Measurements from ENCODE around the gene C1QL4. TPM values are rescaled to one million over a fixed set of nuclear protein-coding genes. Genes with fewer than 3 reads are reported as not detected.

Gene C1QL4
- polyA plus RNA-seq, 2 of the 4 experiments (the other 2 are of a cell fraction): 1.5 to 2.8 TPM

DNA sequence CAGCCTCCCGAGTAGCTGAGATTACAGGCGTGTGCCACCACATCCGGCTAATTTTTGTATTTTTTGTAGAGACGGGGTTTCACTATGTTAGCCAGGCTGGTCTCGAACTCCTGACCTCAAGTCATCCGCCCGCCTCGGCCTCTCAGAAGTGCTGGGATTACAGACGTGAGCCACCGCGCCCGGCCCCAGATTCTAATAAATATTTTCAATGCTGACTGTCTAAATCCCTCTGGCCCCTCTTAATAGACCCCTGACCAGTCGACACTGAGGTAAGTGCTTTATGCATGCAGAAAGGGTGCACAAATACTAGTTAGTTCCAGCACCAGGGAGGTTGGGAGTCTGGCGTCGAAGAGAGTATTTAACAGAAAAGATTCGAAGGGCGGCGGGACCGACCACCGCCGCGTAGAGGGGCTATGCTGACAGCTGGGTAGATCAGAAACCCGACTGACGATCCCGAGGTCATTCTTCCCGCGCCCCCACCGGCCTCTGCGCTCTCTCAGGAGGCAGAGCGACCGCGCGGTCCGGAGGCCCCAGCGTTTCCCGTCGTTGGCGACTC is 29.2 kb upstream of the C1QL4 start:
- ATAC-seq: peak; percentile 38 to 50
- FAIRE-seq: no peak
- POLR2A ChIA-PET: interaction anchor here (0.6 to 2.0 kb wide), 22 partner anchors 8 to 409 kb away, joined by 3 to 30 read pairs (median 8); partner anchors contain the start of genes ARF3, KCNH3, MCRS1 and TMBIM6
- H3K4me3 ChIP-seq: peak overlapping the region; percentile 86
- H3K27ac ChIP-seq: peak overlapping the region; percentile 95 to 96
- WGBS (ENCODE audit: missing lambda C conversion rate): 12% methylated on average over 38 of the region's 38 CpGs
- TF ChIP-seq CBX8 (IDR thresholded peaks at IDR 0.05) (no peak), CBX2 (IDR thresholded peaks at IDR 0.05; ENCODE audit: borderline replicate concordance, low read depth) (no peak), BHLHE40 (IDR thresholded peaks at IDR 0.05; ENCODE audit: low read depth, low read length) (no peak), TP53 (CRISPR knock-in tag; IDR thresholded peaks at IDR 0.05) (0 out of 2 replicates have a peak, but pooled peaks have one; percentile 67)
- TF ChIP-seq, protein P1, sequence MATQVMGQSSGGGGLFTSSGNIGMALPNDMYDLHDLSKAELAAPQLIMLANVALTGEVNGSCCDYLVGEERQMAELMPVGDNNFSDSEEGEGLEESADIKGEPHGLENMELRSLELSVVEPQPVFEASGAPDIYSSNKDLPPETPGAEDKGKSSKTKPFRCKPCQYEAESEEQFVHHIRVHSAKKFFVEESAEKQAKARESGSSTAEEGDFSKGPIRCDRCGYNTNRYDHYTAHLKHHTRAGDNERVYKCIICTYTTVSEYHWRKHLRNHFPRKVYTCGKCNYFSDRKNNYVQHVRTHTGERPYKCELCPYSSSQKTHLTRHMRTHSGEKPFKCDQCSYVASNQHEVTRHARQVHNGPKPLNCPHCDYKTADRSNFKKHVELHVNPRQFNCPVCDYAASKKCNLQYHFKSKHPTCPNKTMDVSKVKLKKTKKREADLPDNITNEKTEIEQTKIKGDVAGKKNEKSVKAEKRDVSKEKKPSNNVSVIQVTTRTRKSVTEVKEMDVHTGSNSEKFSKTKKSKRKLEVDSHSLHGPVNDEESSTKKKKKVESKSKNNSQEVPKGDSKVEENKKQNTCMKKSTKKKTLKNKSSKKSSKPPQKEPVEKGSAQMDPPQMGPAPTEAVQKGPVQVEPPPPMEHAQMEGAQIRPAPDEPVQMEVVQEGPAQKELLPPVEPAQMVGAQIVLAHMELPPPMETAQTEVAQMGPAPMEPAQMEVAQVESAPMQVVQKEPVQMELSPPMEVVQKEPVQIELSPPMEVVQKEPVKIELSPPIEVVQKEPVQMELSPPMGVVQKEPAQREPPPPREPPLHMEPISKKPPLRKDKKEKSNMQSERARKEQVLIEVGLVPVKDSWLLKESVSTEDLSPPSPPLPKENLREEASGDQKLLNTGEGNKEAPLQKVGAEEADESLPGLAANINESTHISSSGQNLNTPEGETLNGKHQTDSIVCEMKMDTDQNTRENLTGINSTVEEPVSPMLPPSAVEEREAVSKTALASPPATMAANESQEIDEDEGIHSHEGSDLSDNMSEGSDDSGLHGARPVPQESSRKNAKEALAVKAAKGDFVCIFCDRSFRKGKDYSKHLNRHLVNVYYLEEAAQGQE (IDR thresholded peaks at IDR 0.05): no peak
- TF ChIP-seq, protein P2, sequence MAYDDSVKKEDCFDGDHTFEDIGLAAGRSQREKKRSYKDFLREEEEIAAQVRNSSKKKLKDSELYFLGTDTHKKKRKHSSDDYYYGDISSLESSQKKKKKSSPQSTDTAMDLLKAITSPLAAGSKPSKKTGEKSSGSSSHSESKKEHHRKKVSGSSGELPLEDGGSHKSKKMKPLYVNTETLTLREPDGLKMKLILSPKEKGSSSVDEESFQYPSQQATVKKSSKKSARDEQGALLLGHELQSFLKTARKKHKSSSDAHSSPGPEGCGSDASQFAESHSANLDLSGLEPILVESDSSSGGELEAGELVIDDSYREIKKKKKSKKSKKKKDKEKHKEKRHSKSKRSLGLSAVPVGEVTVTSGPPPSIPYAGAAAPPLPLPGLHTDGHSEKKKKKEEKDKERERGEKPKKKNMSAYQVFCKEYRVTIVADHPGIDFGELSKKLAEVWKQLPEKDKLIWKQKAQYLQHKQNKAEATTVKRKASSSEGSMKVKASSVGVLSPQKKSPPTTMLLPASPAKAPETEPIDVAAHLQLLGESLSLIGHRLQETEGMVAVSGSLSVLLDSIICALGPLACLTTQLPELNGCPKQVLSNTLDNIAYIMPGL (CRISPR knock-in tag; IDR thresholded peaks at IDR 0.05; ENCODE audit: borderline replicate concordance): no peak
- CTCF ChIA-PET: interaction anchor here (0.7 to 14.5 kb wide), 14 partner anchors 9 to 214 kb away, joined by 3 to 484 read pairs (median 6); partner anchors contain the start of gene DNAJC22
- peak overlapping the region; percentile 86 for H3K4me2 ChIP-seq
- H3K4me1 ChIP-seq: peaks cover 36% of the 10 kb centered on the region
- DNase-seq (ENCODE audit: low read depth in 1 of 2, low spot score in 1 of 2): peak in 1 of 2 experiments; percentile 73
- no peaks in the 10 kb centered on the region for H3K9me3 ChIP-seq

DNA sequence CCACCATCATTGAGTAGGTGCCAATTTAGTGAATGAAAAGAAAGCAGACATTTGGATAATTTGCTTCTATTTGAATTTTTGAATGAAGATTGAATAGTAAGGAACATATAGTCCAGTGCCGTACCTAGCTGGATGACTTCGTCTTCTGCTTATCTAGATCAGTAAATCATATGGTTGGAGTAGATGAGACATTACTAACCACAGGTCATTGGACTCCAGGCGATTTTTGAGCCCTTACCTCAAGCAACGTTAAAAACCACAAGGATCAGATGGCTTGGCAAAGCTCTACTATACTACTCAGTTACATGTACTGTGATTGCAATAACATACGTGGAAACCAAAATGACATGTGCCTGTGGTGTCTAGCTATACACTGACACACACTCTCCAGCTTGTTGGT is 28.6 kb upstream of the C1QL4 start:
- no peak for FAIRE-seq
- Histone ChIP-seq H3K27ac (peak overlapping the region; percentile 95 to 96; a peak in 5 of 6 replicates), H3K4me2 (peak overlapping the region; percentile 86), H3K4me3 (peak overlapping the region; percentile 86; the same call in 2 of the 3 replicates), H3K9me3 (no peaks in the 10 kb centered on the region), H3K4me1 (peaks cover 33% of the 10 kb centered on the region)
- TF ChIP-seq EHF (CRISPR knock-in tag; IDR thresholded peaks at IDR 0.05): no peak
- no peak for TF ChIP-seq MAFK (IDR thresholded peaks at IDR 0.05; ENCODE audit: partially characterized antibody)
- no peak for TF ChIP-seq JUNB (IDR thresholded peaks at IDR 0.05)
- TF ChIP-seq, protein P2 (CRISPR knock-in tag; IDR thresholded peaks at IDR 0.05; ENCODE audit: borderline replicate concordance): no peak
- no peak for TF ChIP-seq POLR2AphosphoS2 (conservative IDR thresholded peaks at IDR 0.05; ENCODE audit: low read length)
- TF ChIP-seq CHD4 (IDR thresholded peaks at IDR 0.05; ENCODE audit: borderline replicate concordance): no peak
- TF ChIP-seq, protein P3, sequence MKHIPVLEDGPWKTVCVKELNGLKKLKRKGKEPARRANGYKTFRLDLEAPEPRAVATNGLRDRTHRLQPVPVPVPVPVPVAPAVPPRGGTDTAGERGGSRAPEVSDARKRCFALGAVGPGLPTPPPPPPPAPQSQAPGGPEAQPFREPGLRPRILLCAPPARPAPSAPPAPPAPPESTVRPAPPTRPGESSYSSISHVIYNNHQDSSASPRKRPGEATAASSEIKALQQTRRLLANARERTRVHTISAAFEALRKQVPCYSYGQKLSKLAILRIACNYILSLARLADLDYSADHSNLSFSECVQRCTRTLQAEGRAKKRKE (CRISPR knock-in tag; IDR thresholded peaks at IDR 0.05; ENCODE audit: low read depth): no peak
- TF ChIP-seq CEBPB (IDR thresholded peaks at IDR 0.05): no peak
- TF ChIP-seq RAD21 (conservative IDR thresholded peaks at IDR 0.05 in 1 of 2, IDR thresholded peaks at IDR 0.05 in 1 of 2): no peak
- no peak for TF ChIP-seq CBX2 (IDR thresholded peaks at IDR 0.05; ENCODE audit: borderline replicate concordance, low read depth)
- TF ChIP-seq NFE2L2 (conservative IDR thresholded peaks at IDR 0.05; ENCODE audit: low read length): no peak
- no peak for TF ChIP-seq CBX8 (IDR thresholded peaks at IDR 0.05)
- no peak for TF ChIP-seq RCOR1 (IDR thresholded peaks at IDR 0.05; ENCODE audit: low read depth, low read length)
- TF ChIP-seq, protein P4, sequence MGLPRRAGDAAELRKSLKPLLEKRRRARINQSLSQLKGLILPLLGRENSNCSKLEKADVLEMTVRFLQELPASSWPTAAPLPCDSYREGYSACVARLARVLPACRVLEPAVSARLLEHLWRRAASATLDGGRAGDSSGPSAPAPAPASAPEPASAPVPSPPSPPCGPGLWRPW (IDR thresholded peaks at IDR 0.05): no peak
- TF ChIP-seq BHLHE40 (IDR thresholded peaks at IDR 0.05; ENCODE audit: low read depth, low read length): no peak
- no peak for TF ChIP-seq HOXB5 (CRISPR knock-in tag; IDR thresholded peaks at IDR 0.05)
- no peak for TF ChIP-seq FOSL2 (IDR thresholded peaks at IDR 0.05)
- no peak for TF ChIP-seq FOSL2 (CRISPR knock-in tag; IDR thresholded peaks at IDR 0.05)
- ChIA-PET POLR2A (interaction anchor here (0.8 kb wide), 1 partner anchor 138 kb away, joined by 4 read pairs; no protein-coding TSS in a partner anchor), CTCF (interaction anchor here (0.6 to 14.5 kb wide), 11 partner anchors 8 to 520 kb away, joined by 3 to 484 read pairs (median 6); partner anchors contain the start of gene DNAJC22)
- DNase-seq (ENCODE audit: low read depth in 1 of 2, low spot score in 1 of 2): no peak
- no peak for ATAC-seq
- WGBS (ENCODE audit: missing lambda C conversion rate): 79% methylated on average over 5 of the region's 5 CpGs
